Measurements from ENCODE around the gene VPS54.

DNA sequence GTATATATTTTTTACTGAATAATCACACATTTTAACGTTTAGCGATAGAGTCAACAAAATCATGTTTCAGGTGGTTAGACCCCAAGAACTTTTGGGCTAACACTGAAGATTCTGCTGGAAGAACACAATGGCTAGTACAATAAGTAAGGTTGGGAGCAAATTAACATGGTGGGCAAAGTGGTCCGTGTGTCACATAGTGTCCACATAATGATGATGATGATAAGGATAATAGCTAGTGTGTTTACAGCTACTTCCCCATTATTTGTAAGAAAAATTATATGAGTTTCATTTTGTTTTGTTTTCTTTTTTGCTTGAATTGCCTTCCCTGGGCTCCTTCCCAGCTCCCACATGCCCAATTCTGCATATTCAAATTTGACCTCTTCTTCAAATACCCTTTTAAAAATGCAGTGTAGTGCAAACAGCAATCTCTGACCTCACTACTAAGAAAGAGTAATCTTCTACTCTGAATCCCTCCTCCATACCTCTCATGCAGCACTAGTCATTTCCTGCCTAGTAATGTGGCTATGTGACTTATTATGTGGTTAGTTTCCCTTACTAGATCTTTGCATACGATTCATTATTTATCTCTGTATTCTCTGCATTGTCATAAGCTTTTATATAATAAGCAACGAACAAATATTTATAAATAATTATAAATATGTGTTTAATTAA is 16.9 kb upstream of the VPS54 start:
- TF ChIP-seq, protein P1, sequence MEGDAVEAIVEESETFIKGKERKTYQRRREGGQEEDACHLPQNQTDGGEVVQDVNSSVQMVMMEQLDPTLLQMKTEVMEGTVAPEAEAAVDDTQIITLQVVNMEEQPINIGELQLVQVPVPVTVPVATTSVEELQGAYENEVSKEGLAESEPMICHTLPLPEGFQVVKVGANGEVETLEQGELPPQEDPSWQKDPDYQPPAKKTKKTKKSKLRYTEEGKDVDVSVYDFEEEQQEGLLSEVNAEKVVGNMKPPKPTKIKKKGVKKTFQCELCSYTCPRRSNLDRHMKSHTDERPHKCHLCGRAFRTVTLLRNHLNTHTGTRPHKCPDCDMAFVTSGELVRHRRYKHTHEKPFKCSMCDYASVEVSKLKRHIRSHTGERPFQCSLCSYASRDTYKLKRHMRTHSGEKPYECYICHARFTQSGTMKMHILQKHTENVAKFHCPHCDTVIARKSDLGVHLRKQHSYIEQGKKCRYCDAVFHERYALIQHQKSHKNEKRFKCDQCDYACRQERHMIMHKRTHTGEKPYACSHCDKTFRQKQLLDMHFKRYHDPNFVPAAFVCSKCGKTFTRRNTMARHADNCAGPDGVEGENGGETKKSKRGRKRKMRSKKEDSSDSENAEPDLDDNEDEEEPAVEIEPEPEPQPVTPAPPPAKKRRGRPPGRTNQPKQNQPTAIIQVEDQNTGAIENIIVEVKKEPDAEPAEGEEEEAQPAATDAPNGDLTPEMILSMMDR (IDR thresholded peaks at IDR 0.05), result no peak
- TF ChIP-seq EZH2phosphoT487 (IDR thresholded peaks at IDR 0.05), result no peak
